ENCODE results near the gene GSPT2. TPM values are rescaled to one million over a fixed set of nuclear protein-coding genes. Genes with fewer than 3 reads are reported as not detected.
A peak's percentile ranks its signal among the peaks of the same experiment; 100 is the strongest.
"Not testable (repeated sequence)": the region's sequence is repeated elsewhere in the genome, so short reads cannot be mapped to it uniquely, and the experiment has no call there.

The GSPT2 gene
- total RNA-seq, 1 donor from 2014 or later: 15.5 TPM

DNA sequence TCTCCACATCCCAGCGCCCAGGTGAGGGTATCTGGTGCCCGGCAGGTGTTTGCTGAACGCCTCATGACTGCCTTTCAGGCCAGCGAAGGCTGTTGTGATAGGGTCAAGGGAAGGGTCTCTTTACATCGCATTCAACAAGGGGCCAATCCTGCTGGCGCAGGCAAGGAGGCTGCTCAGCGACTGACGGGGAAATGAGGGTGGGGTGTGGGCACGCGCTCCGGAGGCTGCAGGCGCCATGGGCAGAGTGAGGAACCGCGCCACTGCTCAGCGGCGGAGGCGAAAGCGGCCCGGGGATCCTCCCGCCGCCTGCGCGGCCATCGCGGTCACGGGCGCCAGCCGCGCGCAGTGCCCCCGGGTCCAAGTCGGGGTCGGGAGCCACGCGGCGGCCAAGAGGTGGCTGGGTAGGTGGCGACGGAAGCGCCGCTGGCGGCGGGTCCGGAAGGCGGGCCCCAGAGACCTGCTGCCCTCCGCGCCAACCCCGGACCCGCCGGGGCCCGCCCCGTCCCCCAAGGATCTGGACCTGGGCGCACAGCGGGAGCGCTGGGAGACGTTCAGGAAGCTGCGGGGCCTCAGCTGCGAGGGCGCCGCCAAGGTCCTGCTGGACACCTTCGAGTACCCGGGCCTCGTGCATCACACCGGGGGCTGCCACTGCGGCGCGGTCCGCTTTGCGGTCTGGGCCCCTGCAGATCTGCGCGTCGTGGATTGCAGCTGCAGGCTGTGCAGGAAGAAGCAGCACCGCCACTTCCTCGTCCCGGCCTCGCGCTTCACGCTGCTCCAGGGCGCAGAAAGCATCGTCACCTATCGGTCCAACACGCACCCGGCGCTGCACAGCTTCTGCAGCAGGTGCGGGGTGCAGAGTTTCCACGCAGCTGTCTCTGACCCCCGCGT lies 32.7 kb upstream of the GSPT2 start, which contains the start of gene CENPVL1:
CENPVL1 (plus strand) TSS at position 236 of the 888 bp plus-strand sequence; CDS start at position 236, 0 bp downstream.
- H3K9ac ChIP-seq (ENCODE audit: low read length): not testable (repeated sequence)

GRCh38 chrX:51712943-51713647 lies 30.1 kb upstream of the GSPT2 start:
- not testable (repeated sequence) for H3K4me2 ChIP-seq (ENCODE audit: low read length); H3K4me3 Mint-ChIP-seq (ENCODE audit: unreplicated experiment); H3K27me3 Mint-ChIP-seq (ENCODE audit: low read depth, unreplicated experiment); H3K4me1 Mint-ChIP-seq (ENCODE audit: low read depth, unreplicated experiment); H3K4me3 ChIP-seq (ENCODE audit: insufficient read depth, low read depth, low read length); H4K20me1 ChIP-seq (ENCODE audit: insufficient read depth, low read length); DNase-seq (ENCODE audit: low read depth); H3K9ac ChIP-seq (ENCODE audit: low read length); H3K79me2 ChIP-seq (ENCODE audit: insufficient read depth, low read length); H3K9me3 ChIP-seq (ENCODE audit: insufficient read depth, low read depth, low read length); H3K36me3 ChIP-seq (ENCODE audit: insufficient read depth, low read length); H3K36me3 Mint-ChIP-seq (ENCODE audit: low read depth, unreplicated experiment); H3K27ac Mint-ChIP-seq (ENCODE audit: unreplicated experiment); H3K27ac ChIP-seq (ENCODE audit: low read depth, low read length); H2AFZ ChIP-seq (ENCODE audit: low read depth, low read length); H3K27me3 ChIP-seq (ENCODE audit: insufficient read depth, low read length); H3K9me3 Mint-ChIP-seq (ENCODE audit: unreplicated experiment); H3K4me1 ChIP-seq (ENCODE audit: insufficient read depth, low read length)
- FAIRE-seq: peak; percentile 83

More for the DNA sequence above, 32.7 kb upstream of the GSPT2 start, which contains the start of gene CENPVL1:
- H3K9me3 ChIP-seq (ENCODE audit: insufficient read depth, low read depth, low read length); H3K9me3 Mint-ChIP-seq (ENCODE audit: unreplicated experiment); H3K27me3 Mint-ChIP-seq (ENCODE audit: low read depth, unreplicated experiment); H3K4me3 ChIP-seq (ENCODE audit: insufficient read depth, low read depth, low read length); H3K36me3 Mint-ChIP-seq (ENCODE audit: low read depth, unreplicated experiment); FAIRE-seq; H3K27ac ChIP-seq (ENCODE audit: low read depth, low read length); H2AFZ ChIP-seq (ENCODE audit: low read depth, low read length); H3K4me2 ChIP-seq (ENCODE audit: low read length); H4K20me1 ChIP-seq (ENCODE audit: insufficient read depth, low read length); H3K4me1 ChIP-seq (ENCODE audit: insufficient read depth, low read length); H3K4me3 Mint-ChIP-seq (ENCODE audit: unreplicated experiment); H3K79me2 ChIP-seq (ENCODE audit: insufficient read depth, low read length); H3K36me3 ChIP-seq (ENCODE audit: insufficient read depth, low read length); H3K27ac Mint-ChIP-seq (ENCODE audit: unreplicated experiment); H3K4me1 Mint-ChIP-seq (ENCODE audit: low read depth, unreplicated experiment); H3K27me3 ChIP-seq (ENCODE audit: insufficient read depth, low read length); DNase-seq (ENCODE audit: low read depth): not testable (repeated sequence)

DNA sequence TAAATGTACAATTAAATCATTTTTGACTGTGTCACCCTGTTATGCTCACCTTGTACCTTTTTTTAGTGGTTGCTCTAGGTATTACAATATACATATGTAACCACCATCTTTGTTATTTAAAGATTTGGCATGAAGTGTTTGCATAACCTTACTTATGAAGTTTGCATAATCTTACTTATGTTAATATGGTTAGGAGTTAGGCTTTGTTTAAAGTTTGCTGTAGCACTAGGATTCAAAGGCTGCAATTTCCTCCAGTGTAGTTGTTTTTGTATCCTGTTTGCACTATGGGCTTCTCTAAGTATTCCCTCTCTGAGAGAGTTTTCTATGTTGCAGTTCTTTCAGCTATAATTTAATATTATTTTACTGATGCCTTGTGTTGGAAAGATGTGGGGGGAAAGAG lies 15.0 kb upstream of the GSPT2 start:
- Histone ChIP-seq H2AFZ (ENCODE audit: low read depth, low read length) (no peak overlapping the region), H3K27ac (ENCODE audit: low read depth, low read length) (no peak overlapping the region), H3K27me3 (ENCODE audit: insufficient read depth, low read length) (no peaks in the 10 kb centered on the region), H4K20me1 (ENCODE audit: insufficient read depth, low read length) (no peaks in the 10 kb centered on the region), H3K4me2 (ENCODE audit: low read length) (no peak overlapping the region), H3K4me3 (ENCODE audit: insufficient read depth, low read depth, low read length) (no peak overlapping the region), H3K9me3 (ENCODE audit: insufficient read depth, low read depth, low read length) (no peaks in the 10 kb centered on the region), H3K79me2 (ENCODE audit: insufficient read depth, low read length) (no peaks in the 10 kb centered on the region), H3K36me3 (ENCODE audit: insufficient read depth, low read length) (no peaks in the 10 kb centered on the region), H3K4me1 (ENCODE audit: insufficient read depth, low read length) (no peaks in the 10 kb centered on the region), H3K9ac (ENCODE audit: low read length) (no peak overlapping the region)
- DNase-seq (ENCODE audit: low read depth) (no peak), FAIRE-seq (peak; percentile 87)
- H3K4me3 Mint-ChIP-seq (ENCODE audit: unreplicated experiment): no peak overlapping the region
- no peaks in the 10 kb centered on the region for H3K36me3 Mint-ChIP-seq (ENCODE audit: low read depth, unreplicated experiment)
- H3K4me1 Mint-ChIP-seq (ENCODE audit: low read depth, unreplicated experiment): no peaks in the 10 kb centered on the region
- H3K9me3 Mint-ChIP-seq (ENCODE audit: unreplicated experiment): no peaks in the 10 kb centered on the region
- TF ChIP-seq, protein P1, sequence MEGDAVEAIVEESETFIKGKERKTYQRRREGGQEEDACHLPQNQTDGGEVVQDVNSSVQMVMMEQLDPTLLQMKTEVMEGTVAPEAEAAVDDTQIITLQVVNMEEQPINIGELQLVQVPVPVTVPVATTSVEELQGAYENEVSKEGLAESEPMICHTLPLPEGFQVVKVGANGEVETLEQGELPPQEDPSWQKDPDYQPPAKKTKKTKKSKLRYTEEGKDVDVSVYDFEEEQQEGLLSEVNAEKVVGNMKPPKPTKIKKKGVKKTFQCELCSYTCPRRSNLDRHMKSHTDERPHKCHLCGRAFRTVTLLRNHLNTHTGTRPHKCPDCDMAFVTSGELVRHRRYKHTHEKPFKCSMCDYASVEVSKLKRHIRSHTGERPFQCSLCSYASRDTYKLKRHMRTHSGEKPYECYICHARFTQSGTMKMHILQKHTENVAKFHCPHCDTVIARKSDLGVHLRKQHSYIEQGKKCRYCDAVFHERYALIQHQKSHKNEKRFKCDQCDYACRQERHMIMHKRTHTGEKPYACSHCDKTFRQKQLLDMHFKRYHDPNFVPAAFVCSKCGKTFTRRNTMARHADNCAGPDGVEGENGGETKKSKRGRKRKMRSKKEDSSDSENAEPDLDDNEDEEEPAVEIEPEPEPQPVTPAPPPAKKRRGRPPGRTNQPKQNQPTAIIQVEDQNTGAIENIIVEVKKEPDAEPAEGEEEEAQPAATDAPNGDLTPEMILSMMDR (IDR thresholded peaks at IDR 0.05; ENCODE audit: insufficient read depth, low read depth, low read length): no peak
- no peak for TF ChIP-seq EZH2 (IDR thresholded peaks at IDR 0.05; ENCODE audit: insufficient read depth, low read length)
- H3K27ac Mint-ChIP-seq (ENCODE audit: unreplicated experiment): no peak overlapping the region
- H3K27me3 Mint-ChIP-seq (ENCODE audit: low read depth, unreplicated experiment): no peaks in the 10 kb centered on the region

Data from astrocyte (in vitro differentiated cells and primary cell).